Pancreas (tissue), 10 donors: ENCODE measurements around the gene NPTN. TPM values are rescaled to one million over a fixed set of nuclear protein-coding genes. Genes with fewer than 3 reads are reported as not detected.

Experiments used
- ATAC-seq, 4 donors: fragments of 200-7000 bp; cut with Tn5 transposase; one replicate each; pipeline versions ENCODE4 v1.8.0 to v1.9.1; 2020; ENCODE audit warnings: mild to moderate bottlenecking in 4 of 4, moderate library complexity in 4 of 4
- DNase-seq, 6 donors: peaks; one replicate each; pipeline ENCODE4 v3.0.0-alpha.2; 2020
- FAIRE-seq: peaks from 2 replicates; lab custom pipeline; 2012; peaks lifted over from hg19 to GRCh38; lab: Jason Lieb, UNC
- H3K27ac ChIP-seq, 4 donors: fragments of 200-600 bp; sonication (generic); 1 replicate in 3 of 4; 2 replicates in 1 of 4; pipeline versions ENCODE4 v1.5.0 to v1.8.0; 2020
- H3K27me3 ChIP-seq, 4 donors: fragments of 200-600 bp; one replicate each; pipeline ENCODE4 v1.8.0; 2021
- H3K36me3 ChIP-seq, 3 donors: fragments of 200-600 bp; sonication (generic) in 1 of 3; one replicate each; pipeline versions ENCODE4 v1.5.0 to v1.8.0; 2020 to 2021
- H3K4me1 ChIP-seq, 3 donors: fragments of 200-600 bp; one replicate each; pipeline ENCODE4 v1.8.0; 2021
- H3K4me3 ChIP-seq, 4 donors: fragments of 200-600 bp; sonication (generic) in 2 of 4; one replicate each; pipeline versions ENCODE4 v1.5.0 to v1.8.0; 2020 to 2021
- H3K9me3 ChIP-seq, 4 donors: fragments of 200-600 bp; one replicate each; pipeline ENCODE4 v1.8.0; 2021
- WGBS, 2 donors: extraction: QIAGEN DNeasy Blood & Tissue Kit; methylation state at CpG; one replicate each; pipeline ENCODE4 v1.1.7; 2013; 5-methylcytosine and 5-hydroxymethylcytosine counted together
- intact Hi-C, 3 donors: fragments of 100-400 bp; cut with DNase I; formaldehyde crosslinking; loops; one replicate each; pipeline versions ENCODE4 v1.11.1 to v1.14.2; 2022
- polyA plus RNA-seq, 2 donors: library from polyadenylated mRNA; stranded (reverse); fragments of 200-250 nt; gene quantifications; one replicate each; pipeline ENCODE4 v1.2.3, GENCODE V29; 2013
- total RNA-seq, 6 donors: library from RNA; stranded (reverse); fragmentation: NEBNext Ultra II Directional in 4 of 6; extraction: Animal tissue kit (Norgen Biotek cat#: 25700) in 4 of 6; gene quantifications; one replicate each; pipeline versions ENCODE4 v1.2.1 to v1.2.4, GENCODE V29; 2021 to 2023
- TF ChIP-seq, protein P1 (sequence below), 4 donors: fragments of 200-600 bp; sonication (generic) in 3 of 4; IDR thresholded peaks; one replicate each; pipeline versions ENCODE4 v1.5.0 to v1.8.0; 2021; ENCODE audit warnings: antibody characterized with exemption in 4 of 4
- donor health status: healthy with polysubstance abuse.
- donor health status: DM: no; HTN: no; CAD: no; lungs with moderate emphysema.
- donor health status: DM: no; HTN: no; CAD: no.
- donor health status: control.
- donor health status: control.
- donor health status: Bipolar disorder and iron deficiency.
- donor health status: DM: yes; HTN: yes; CAD: no.
- donor health status: DM: no; HTN: no; CAD: no.
- donor health status: DM: no; HTN: no; CAD: no.
- donor health status: DM: yes; HTN: yes; CAD: no.

The NPTN gene
- total and polyA plus RNA-seq, 8 donors = 16.2 to 61.9 (median 36.8) TPM

- no peak for DNase-seq
- WGBS, 2 donors = 12 to 17% methylated on average over 2 of the region's 2 CpGs
- Histone ChIP-seq H3K27me3 (no peaks in the 10 kb centered on the region), H3K9me3 (no peaks in the 10 kb centered on the region), H3K4me3 (no peak overlapping the region), H3K36me3 (no peaks in the 10 kb centered on the region), H3K4me1 (peaks cover 46 to 80% (median 68%) of the 10 kb centered on the region in 3 donors), H3K27ac (peak overlapping the region in 2 of 4 donors; percentile 8)
- TF ChIP-seq, protein P1, sequence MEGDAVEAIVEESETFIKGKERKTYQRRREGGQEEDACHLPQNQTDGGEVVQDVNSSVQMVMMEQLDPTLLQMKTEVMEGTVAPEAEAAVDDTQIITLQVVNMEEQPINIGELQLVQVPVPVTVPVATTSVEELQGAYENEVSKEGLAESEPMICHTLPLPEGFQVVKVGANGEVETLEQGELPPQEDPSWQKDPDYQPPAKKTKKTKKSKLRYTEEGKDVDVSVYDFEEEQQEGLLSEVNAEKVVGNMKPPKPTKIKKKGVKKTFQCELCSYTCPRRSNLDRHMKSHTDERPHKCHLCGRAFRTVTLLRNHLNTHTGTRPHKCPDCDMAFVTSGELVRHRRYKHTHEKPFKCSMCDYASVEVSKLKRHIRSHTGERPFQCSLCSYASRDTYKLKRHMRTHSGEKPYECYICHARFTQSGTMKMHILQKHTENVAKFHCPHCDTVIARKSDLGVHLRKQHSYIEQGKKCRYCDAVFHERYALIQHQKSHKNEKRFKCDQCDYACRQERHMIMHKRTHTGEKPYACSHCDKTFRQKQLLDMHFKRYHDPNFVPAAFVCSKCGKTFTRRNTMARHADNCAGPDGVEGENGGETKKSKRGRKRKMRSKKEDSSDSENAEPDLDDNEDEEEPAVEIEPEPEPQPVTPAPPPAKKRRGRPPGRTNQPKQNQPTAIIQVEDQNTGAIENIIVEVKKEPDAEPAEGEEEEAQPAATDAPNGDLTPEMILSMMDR (IDR thresholded peaks at IDR 0.05) = no peak
- ATAC-seq = no peak
- FAIRE-seq = peak; percentile 37
- intact Hi-C loops = no loop called here
These were observed 7.1 kb downstream of the NPTN start for GRCh38 chr15:73626072-73626471.

- 17 to 32% methylated on average over 1 of the region's 1 CpG for WGBS, 2 donors
These were observed 8.7 kb downstream of the NPTN start for GRCh38 chr15:73624530-73624929.

GRCh38 chr15:73621286-73621826, 11.8 kb downstream of the NPTN start:
- no peaks in the 10 kb centered on the region for H3K36me3 ChIP-seq
- TF ChIP-seq, protein P1 (IDR thresholded peaks at IDR 0.05) = no peak
- intact Hi-C loops = no loop called here
- DNase-seq (no peak), ATAC-seq (no peak), FAIRE-seq (no peak)
- no peak overlapping the region for H3K27ac ChIP-seq
- no peaks in the 10 kb centered on the region for H3K9me3 ChIP-seq
- H3K27me3 ChIP-seq = no peaks in the 10 kb centered on the region
- no peak overlapping the region for H3K4me3 ChIP-seq
- H3K4me1 ChIP-seq = peaks cover 20 to 48% (median 34%) of the 10 kb centered on the region in 3 donors

More at GRCh38 chr15:73624530-73624929, 8.7 kb downstream of the NPTN start:
- TF ChIP-seq, protein P1 (IDR thresholded peaks at IDR 0.05) = no peak
- peak in 2 of 4 donors; percentile 10 to 22 for ATAC-seq
- FAIRE-seq = no peak
- H3K4me3 ChIP-seq = no peak overlapping the region
- no peaks in the 10 kb centered on the region for H3K36me3 ChIP-seq
- H3K27ac ChIP-seq = no peak overlapping the region
- no peaks in the 10 kb centered on the region for H3K27me3 ChIP-seq
- peaks cover 47 to 78% (median 65%) of the 10 kb centered on the region in 3 donors for H3K4me1 ChIP-seq
- no peaks in the 10 kb centered on the region for H3K9me3 ChIP-seq
- DNase-seq = no peak
- intact Hi-C loops = no loop called here

DNA sequence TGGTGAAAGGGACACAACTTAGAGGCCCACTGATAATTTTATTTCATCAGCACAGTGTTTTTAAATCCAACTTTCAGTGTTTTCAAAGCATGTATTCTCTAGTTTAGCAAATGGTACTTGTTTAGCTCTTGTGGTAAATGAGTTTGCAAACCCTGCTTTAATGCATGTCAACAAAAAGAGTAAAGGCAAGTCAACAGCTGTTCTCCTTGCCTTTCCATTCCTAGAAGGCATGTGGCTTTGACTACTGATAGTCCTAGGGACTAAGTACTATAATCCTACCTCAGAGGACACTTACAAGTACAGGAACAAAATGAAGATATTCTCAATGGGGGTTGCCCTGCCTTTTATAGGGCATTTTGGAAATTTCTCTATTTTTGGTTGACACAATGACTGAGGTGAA, 13.1 kb downstream of the NPTN start:
- peak in 1 of 4 donors; percentile 18 for ATAC-seq
- no peak for FAIRE-seq

GRCh38 chr15:73617913-73618312, 15.3 kb downstream of the NPTN start:
- DNase-seq = no peak
- FAIRE-seq = no peak
- ATAC-seq = no peak

More for the DNA sequence above, 13.1 kb downstream of the NPTN start:
- H3K4me1 ChIP-seq = peaks cover 11 to 35% (median 21%) of the 10 kb centered on the region in 3 donors
- no peak overlapping the region for H3K4me3 ChIP-seq
- H3K27ac ChIP-seq = no peak overlapping the region
- no peaks in the 10 kb centered on the region for H3K36me3 ChIP-seq
- intact Hi-C loops = no loop called here
- TF ChIP-seq, protein P1 (IDR thresholded peaks at IDR 0.05) = no peak
- no peak for DNase-seq
- no peaks in the 10 kb centered on the region for H3K27me3 ChIP-seq
- H3K9me3 ChIP-seq = no peaks in the 10 kb centered on the region

More at GRCh38 chr15:73617913-73618312, 15.3 kb downstream of the NPTN start:
- H3K27me3 ChIP-seq = no peaks in the 10 kb centered on the region
- intact Hi-C loops = no loop called here
- WGBS, 2 donors = 74% methylated on average over 5 of the region's 5 CpGs
- no peak overlapping the region for H3K27ac ChIP-seq
- TF ChIP-seq, protein P1 (IDR thresholded peaks at IDR 0.05) = no peak
- H3K36me3 ChIP-seq = no peaks in the 10 kb centered on the region
- H3K4me3 ChIP-seq = no peak overlapping the region
- peaks cover 11 to 19% (median 12%) of the 10 kb centered on the region in 3 donors for H3K4me1 ChIP-seq
- H3K9me3 ChIP-seq = no peaks in the 10 kb centered on the region
